ENCODE measurements around the gene COL6A5.

- TF ChIP-seq MAX (IDR thresholded peaks at IDR 0.05) = no peak
- no peak for TF ChIP-seq CTCF (IDR thresholded peaks at IDR 0.05; ENCODE audit: low read depth, low read length, missing input control)
These were observed 84.2 kb downstream of the COL6A5 start for GRCh38 chr3:130429713-130430023.
